H1 (cell line): ENCODE results near the gene MYBPH. TPM values are rescaled to one million over a fixed set of nuclear protein-coding genes. Genes with fewer than 3 reads are reported as not detected.

Experiments used
- CTCF ChIA-PET: fragments of 300-600 bp; sonication (Branson Sonifier 250); formaldehyde crosslinking; loops from one replicate; lab custom pipeline; 2021; ENCODE audit not compliant: partially characterized antibody; lab: Charles Lee
- POLR2A ChIA-PET: fragments of 300-600 bp; sonication (Branson Sonifier 250); formaldehyde crosslinking; loops from one replicate; lab custom pipeline; 2021; ENCODE audit warnings: inconsistent platforms; ENCODE audit not compliant: partially characterized antibody; lab: Charles Lee
- DNase-seq, 2 experiments: peaks; one replicate each; pipeline versions ENCODE4 v3.0.0 to v3.0.0-alpha.2; 2010 to 2022; ENCODE audit warnings: low spot score in 2 of 2, low read depth in 1 of 2, mixed read lengths in 1 of 2
- FAIRE-seq: peaks from 2 replicates; lab custom pipeline; 2011; peaks lifted over from hg19 to GRCh38; lab: Jason Lieb, UNC
- H2AFZ ChIP-seq: 2 replicates; pipeline ENCODE4 v1.8.1; 2012; ENCODE audit warnings: low read length, inconsistent platforms
- H2AK5ac ChIP-seq: 2 replicates; pipeline ENCODE4 v1.6.1; 2013; ENCODE audit warnings: low read depth, low read length
- H2BK120ac ChIP-seq: replicated peaks from 2 replicates; pipeline ENCODE3; 2013; ENCODE audit warnings: low read depth, low read length, inconsistent platforms
- H2BK12ac ChIP-seq: 2 replicates; pipeline ENCODE4 v1.6.1; 2013; ENCODE audit warnings: low read depth, low read length
- H2BK15ac ChIP-seq: 2 replicates; pipeline ENCODE4 v1.6.1; 2013; ENCODE audit warnings: low read length
- H2BK20ac ChIP-seq: 2 replicates; pipeline ENCODE4 v1.6.1; 2013; ENCODE audit warnings: low read length
- H2BK5ac ChIP-seq: 2 replicates; pipeline ENCODE4 v1.6.1; 2013; ENCODE audit warnings: low read depth, low read length
- H3K14ac ChIP-seq: 2 replicates; pipeline ENCODE4 v1.6.1; 2013; ENCODE audit warnings: inconsistent platforms; ENCODE audit not compliant: insufficient read length
- H3K18ac ChIP-seq: 2 replicates; pipeline ENCODE4 v1.6.1; 2013; ENCODE audit warnings: low read length; ENCODE audit errors: extremely low read depth
- H3K23ac ChIP-seq: 2 replicates; pipeline ENCODE4 v1.6.1; 2013; ENCODE audit warnings: inconsistent platforms; ENCODE audit not compliant: insufficient read length
- H3K23me2 ChIP-seq: 2 replicates; pipeline ENCODE4 v1.6.1; 2013; ENCODE audit warnings: low read depth, low read length
- H3K27ac ChIP-seq: 2 replicates; pipeline ENCODE4 v1.6.1; 2011; ENCODE audit warnings: low read depth, low read length, inconsistent platforms
- H3K27me3 ChIP-seq, 4 experiments: replicated peaks in 1 of 4; 1 replicate in 1 of 4; 2 replicates in 3 of 4; pipeline versions ENCODE4 v1.6.1 to v1.8.1; 2011 to 2013; ENCODE audit warnings: low read length in 3 of 4, mild to moderate bottlenecking in 3 of 4, inconsistent platforms in 2 of 4, mixed read lengths in 2 of 4, moderate library complexity in 1 of 4; ENCODE audit not compliant: control insufficient read depth in 3 of 4, insufficient read depth in 3 of 4; ENCODE audit errors: extremely low read depth in 1 of 4
- H3K36me3 ChIP-seq, 4 experiments: 2 replicates each; pipeline versions ENCODE4 v1.6.1 to v1.8.1; 2011 to 2013; ENCODE audit warnings: mild to moderate bottlenecking in 4 of 4, low read length in 3 of 4, moderate library complexity in 2 of 4, control low read depth in 1 of 4, inconsistent platforms in 1 of 4; ENCODE audit not compliant: insufficient read depth in 4 of 4, control insufficient read depth in 2 of 4
- H3K4ac ChIP-seq: replicated peaks from 2 replicates; pipeline ENCODE3; 2013; ENCODE audit warnings: low read length, low read depth, mixed read lengths, inconsistent platforms; ENCODE audit not compliant: insufficient read length
- H3K4me1 ChIP-seq, 4 experiments: replicated peaks in 1 of 4; 1 replicate in 1 of 4; 2 replicates in 3 of 4; pipeline versions ENCODE4 v1.6.1 to v1.8.1; 2011 to 2013; ENCODE audit warnings: low read length in 3 of 4, inconsistent platforms in 2 of 4, mixed read lengths in 1 of 4; ENCODE audit not compliant: insufficient read depth in 4 of 4, control insufficient read depth in 3 of 4
- H3K4me2 ChIP-seq, 2 experiments: 2 replicates each; pipeline versions ENCODE4 v1.6.1 to v1.8.1; 2011 to 2013; ENCODE audit warnings: low read depth in 2 of 2, low read length in 2 of 2, control low read depth in 1 of 2, inconsistent platforms in 1 of 2, mild to moderate bottlenecking in 1 of 2; ENCODE audit not compliant: insufficient read depth in 1 of 2
- H3K4me3 ChIP-seq, 4 experiments: fragments of 200-600, 300-600 bp in 1 of 4; sonication (generic), shearing (Covaris generic), sonication (Bioruptor Twin) in 1 of 4; 2 replicates each; pipeline versions ENCODE4 v1.5.1 to v1.8.1; 2011 to 2016; ENCODE audit warnings: low read length in 4 of 4, low read depth in 3 of 4, control low read depth in 2 of 4, inconsistent platforms in 2 of 4, mild to moderate bottlenecking in 2 of 4, mixed read lengths in 1 of 4, moderate library complexity in 1 of 4; ENCODE audit not compliant: insufficient read depth in 2 of 4; ENCODE audit errors: extremely low read depth in 1 of 4
- H3K56ac ChIP-seq: replicated peaks from 2 replicates; pipeline ENCODE3; 2013; ENCODE audit warnings: low read depth, mild to moderate bottlenecking, mixed read lengths, low read length, inconsistent platforms; ENCODE audit not compliant: insufficient read length
- H3K79me1 ChIP-seq: 2 replicates; pipeline ENCODE4 v1.6.1; 2013; ENCODE audit warnings: low read depth, low read length, control low read depth
- H3K79me2 ChIP-seq, 2 experiments: 2 replicates each; pipeline versions ENCODE4 v1.6.1 to v1.8.1; 2012 to 2013; ENCODE audit warnings: low read length in 2 of 2, mild to moderate bottlenecking in 2 of 2, inconsistent platforms in 1 of 2; ENCODE audit not compliant: insufficient read depth in 2 of 2, control insufficient read depth in 1 of 2
- H3K9ac ChIP-seq, 4 experiments: replicated peaks in 1 of 4; 1 replicate in 1 of 4; 2 replicates in 3 of 4; pipeline versions ENCODE4 v1.6.1 to v1.8.1; 2011 to 2013; ENCODE audit warnings: low read depth in 3 of 4, low read length in 3 of 4, control low read depth in 2 of 4, mild to moderate bottlenecking in 2 of 4, moderate library complexity in 2 of 4, inconsistent platforms in 1 of 4; ENCODE audit errors: extremely low read depth in 1 of 4
- H3K9me3 ChIP-seq, 2 experiments: 2 replicates each; pipeline versions ENCODE4 v1.6.1 to v1.8.1; 2012 to 2013; ENCODE audit warnings: mild to moderate bottlenecking in 2 of 2, moderate library complexity in 2 of 2, control low read depth in 1 of 2, inconsistent platforms in 1 of 2, low read depth in 1 of 2, low read length in 1 of 2, mixed read lengths in 1 of 2; ENCODE audit not compliant: insufficient read depth in 2 of 2
- H4K20me1 ChIP-seq, 2 experiments: replicated peaks in 1 of 2; 2 replicates each; pipeline versions ENCODE3 to v1.8.1; 2011 to 2013; ENCODE audit warnings: inconsistent platforms in 2 of 2, low read length in 2 of 2, mild to moderate bottlenecking in 1 of 2; ENCODE audit not compliant: insufficient read depth in 2 of 2, control insufficient read depth in 1 of 2
- H4K5ac ChIP-seq: 2 replicates; pipeline ENCODE4 v1.6.1; 2013; ENCODE audit warnings: low read length, low read depth, mixed read lengths, inconsistent platforms; ENCODE audit not compliant: insufficient read length
- H4K8ac ChIP-seq: 2 replicates; pipeline ENCODE4 v1.8.0; 2013; ENCODE audit warnings: mild to moderate bottlenecking, moderate library complexity, low read length, inconsistent platforms; ENCODE audit not compliant: insufficient read depth; ENCODE audit errors: extremely low read depth
- H4K91ac ChIP-seq: replicated peaks from 2 replicates; pipeline ENCODE3; 2013; ENCODE audit warnings: low read length, mixed read lengths, inconsistent platforms; ENCODE audit not compliant: insufficient read length
- BCL11A ChIP-seq, 2 experiments: IDR thresholded peaks; one replicate each; pipeline ENCODE4 v1.6.1; 2011; ENCODE audit warnings: low read depth in 2 of 2, low read length in 2 of 2, mild to moderate bottlenecking in 2 of 2
- CEBPB ChIP-seq: IDR thresholded peaks from 2 replicates; pipeline ENCODE4 v1.6.1; 2012; ENCODE audit warnings: low read depth, low read length
- EP300 ChIP-seq, 2 experiments: IDR thresholded peaks; 1 replicate in 1 of 2; 2 replicates in 1 of 2; pipeline ENCODE4 v1.6.1; 2011 to 2012; ENCODE audit warnings: low read depth in 2 of 2, low read length in 2 of 2, mild to moderate bottlenecking in 2 of 2, borderline replicate concordance in 1 of 2, inconsistent platforms in 1 of 2, moderate library complexity in 1 of 2
- JUND ChIP-seq: IDR thresholded peaks from 2 replicates; pipeline ENCODE4 v1.6.1; 2011; ENCODE audit warnings: mild to moderate bottlenecking, improper control_type of control experiment, low read length
- MAX ChIP-seq: IDR thresholded peaks from 2 replicates; pipeline ENCODE4 v1.6.1; 2012; ENCODE audit warnings: inconsistent platforms
- PHF8 ChIP-seq: fragments of 200-600 bp; sonication (generic); conservative IDR thresholded peaks from 2 replicates; pipeline ENCODE4 v1.7.1; 2012; ENCODE audit warnings: low read depth, mild to moderate bottlenecking, inconsistent platforms, low read length, moderate library complexity
- POLR2AphosphoS5 ChIP-seq: IDR thresholded peaks from 2 replicates; pipeline ENCODE4 v1.6.1; 2011; ENCODE audit warnings: low read depth, low read length
- WGBS, 2 experiments: shearing (Covaris generic) in 1 of 2; methylation state at CpG; one replicate each; pipeline versions ENCODE4 v1.1.6 to v1.1.7; 2013 to 2015; ENCODE audit warnings: low lambda C conversion rate in 2 of 2, mixed read lengths in 2 of 2, inconsistent platforms in 1 of 2, low coverage in 1 of 2, missing lambda C conversion rate in 1 of 2; ENCODE audit not compliant: insufficient replicate concordance in 2 of 2, insufficient coverage in 1 of 2, insufficient read length in 1 of 2; ENCODE audit errors: extremely low coverage in 1 of 2, missing lambda C conversion rate in 1 of 2; 5-methylcytosine and 5-hydroxymethylcytosine counted together
- polyA plus RNA-seq, 7 experiments: library from polyadenylated mRNA; depleted of rRNA in 3 of 7; stranded (reverse) in 5 of 7; unstranded in 2 of 7; fragments of >200 nt in 5 of 7; fragments of 200-250 nt in 2 of 7; gene quantifications; 1 replicate in 5 of 7; 2 replicates in 1 of 7; 4 replicates in 1 of 7; pipeline versions ENCODE4 v1.2.1 to v1.2.3, GENCODE V29; 2011 to 2013; ENCODE audit warnings: missing spikeins in 2 of 7, mixed read lengths in 2 of 7
- total RNA-seq: library from RNA; stranded (reverse); fragmentation: NEBNext Ultra II Directional; extraction: Animal tissue kit (Norgen Biotek cat#: 25700); gene quantifications from 2 replicates; pipeline ENCODE4 v1.2.1, GENCODE V29; 2021
- TF ChIP-seq, protein P1 (sequence below): IDR thresholded peaks from 2 replicates; pipeline ENCODE4 v1.6.1; 2011; ENCODE audit warnings: low read depth, mild to moderate bottlenecking, low read length; ENCODE audit not compliant: insufficient read depth

MYBPH gene
- total and polyA plus RNA-seq, 2 of the 8 experiments (the other 6 are each of a cell fraction or from before 2014, with no cell fraction given): not detected

DNA sequence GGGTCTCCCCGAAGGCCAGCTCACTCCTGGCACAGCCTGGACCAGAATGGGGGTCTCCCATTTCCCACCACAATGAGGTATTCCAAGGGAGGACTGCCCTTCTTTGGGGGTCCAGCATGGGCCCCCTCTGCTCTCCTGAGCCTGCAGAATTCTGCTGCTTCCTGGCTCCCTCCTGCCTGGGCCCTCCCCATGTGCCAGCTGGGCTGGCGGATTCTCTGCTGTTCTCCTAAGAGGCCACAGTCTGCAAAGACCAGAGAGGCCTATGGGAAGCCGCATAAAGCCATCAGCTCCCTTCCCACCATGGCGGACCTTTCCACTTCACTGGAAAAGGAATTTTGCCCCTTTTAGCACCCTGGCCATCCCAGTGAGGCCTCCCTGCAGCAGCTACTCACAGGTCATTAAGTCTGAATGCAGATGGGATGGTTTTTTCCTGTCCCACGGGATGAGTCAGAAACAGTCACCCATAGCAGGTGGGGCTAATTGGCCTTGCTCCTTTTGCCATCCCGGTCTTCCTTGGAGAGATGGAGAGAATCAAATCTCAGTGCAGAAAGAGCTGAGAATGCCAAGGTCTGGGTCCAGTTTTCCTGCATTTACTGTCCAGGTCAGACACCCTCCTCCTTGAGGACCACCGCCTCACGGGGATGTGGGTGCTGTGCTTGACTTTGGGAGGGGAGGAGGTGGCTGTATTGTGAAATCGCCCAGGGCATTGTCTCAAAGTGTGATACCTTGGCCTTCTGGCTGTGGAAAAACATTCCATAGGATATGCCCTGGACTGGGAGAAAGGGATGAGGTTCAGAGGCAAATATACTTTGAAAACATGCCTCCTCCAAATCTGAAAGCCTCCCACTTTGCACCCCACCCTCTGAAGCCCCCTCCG lies 23.2 kb downstream of the MYBPH start:
- no peak overlapping the region for H3K27ac ChIP-seq
- no peak overlapping the region; a peak in 1 of 4 replicates for H3K4me2 ChIP-seq
- H2BK20ac ChIP-seq: peak overlapping the region; percentile 94
- H2BK12ac ChIP-seq: no peak overlapping the region; the same call in 1 of the 2 replicates
- H2AFZ ChIP-seq: no peak overlapping the region
- TF ChIP-seq JUND (peak; percentile 48; the same call in 1 of the 2 replicates), BCL11A (IDR thresholded peaks at IDR 0.05; ENCODE audit: low read depth in 2 of 2, low read length in 2 of 2) (no peak), EP300 (IDR thresholded peaks at IDR 0.05; ENCODE audit: borderline replicate concordance in 1 of 2, low read depth in 2 of 2, low read length in 2 of 2) (no peak), PHF8 (no peak), CEBPB (peak; percentile 71), POLR2AphosphoS5 (no peak), MAX (no peak)
- TF ChIP-seq, protein P1, sequence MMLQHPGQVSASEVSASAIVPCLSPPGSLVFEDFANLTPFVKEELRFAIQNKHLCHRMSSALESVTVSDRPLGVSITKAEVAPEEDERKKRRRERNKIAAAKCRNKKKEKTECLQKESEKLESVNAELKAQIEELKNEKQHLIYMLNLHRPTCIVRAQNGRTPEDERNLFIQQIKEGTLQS: no peak
- no peak overlapping the region for H3K4ac ChIP-seq
- H2BK5ac ChIP-seq: peak overlapping the region; percentile 77; the same call in 1 of the 2 replicates
- no peak overlapping the region for H4K91ac ChIP-seq
- no peak overlapping the region for H4K8ac ChIP-seq
- WGBS, 2 experiments: 65% methylated on average over 10 of the region's 10 CpGs; no CpG with 5 or more reads in 1 of the 2 experiments
- H3K23me2 ChIP-seq: no peaks in the 10 kb centered on the region
- no peak overlapping the region for H4K5ac ChIP-seq
- H3K9ac ChIP-seq: peak overlapping the region in 1 of 4 experiments; percentile 10; a peak in 1 of 7 replicates
- POLR2A ChIA-PET: interaction anchor here (0.7 kb wide), 1 partner anchor 33 kb away, joined by 3 read pairs; no protein-coding TSS in a partner anchor
- H3K36me3 ChIP-seq: no peaks in the 10 kb centered on the region
- H3K27me3 ChIP-seq: no peaks in the 10 kb centered on the region; a peak in 1 of 7 replicates
- no peak for DNase-seq
- H2BK120ac ChIP-seq: no peak overlapping the region
- no peak overlapping the region for H3K14ac ChIP-seq
- H3K79me2 ChIP-seq: no peaks in the 10 kb centered on the region
- no peak for FAIRE-seq
- H4K20me1 ChIP-seq: no peaks in the 10 kb centered on the region
- peaks cover 9 to 42% (median 22%) of the 10 kb centered on the region in 4 experiments for H3K4me1 ChIP-seq
- H3K4me3 ChIP-seq: no peak overlapping the region
- no peak overlapping the region for H3K56ac ChIP-seq
- H3K18ac ChIP-seq: peak overlapping the region; percentile 39; the same call in 1 of the 2 replicates
- no peaks in the 10 kb centered on the region for H3K9me3 ChIP-seq
- H2AK5ac ChIP-seq: no peak overlapping the region
- CTCF ChIA-PET: interaction anchor here (0.8 to 49.1 kb wide), 13 partner anchors 8 to 104 kb away, joined by 3 to 1071 read pairs (median 7); partner anchors contain the start of genes ADORA1, MYBPH, MYOG and PPFIA4
- H3K79me1 ChIP-seq: no peaks in the 10 kb centered on the region
- peak overlapping the region; percentile 81; the same call in 1 of the 2 replicates for H2BK15ac ChIP-seq
- H3K23ac ChIP-seq: no peak overlapping the region
